Measurements from ENCODE around the gene UBQLN1. TPM values are rescaled to one million over a fixed set of nuclear protein-coding genes. Genes with fewer than 3 reads are reported as not detected.
A peak's percentile ranks its signal among the peaks of the same experiment; 100 is the strongest.
"Not testable (repeated sequence)": the region's sequence is repeated elsewhere in the genome, so short reads cannot be mapped to it uniquely, and the experiment has no call there.

Gene UBQLN1
- polyA plus RNA-seq (2011; rRNA removed), result 135 and 154 TPM in 2 replicates
- 115 and 164 TPM in 2 replicates for polyA minus RNA-seq (2011; rRNA and poly(A)+ RNA removed)

DNA sequence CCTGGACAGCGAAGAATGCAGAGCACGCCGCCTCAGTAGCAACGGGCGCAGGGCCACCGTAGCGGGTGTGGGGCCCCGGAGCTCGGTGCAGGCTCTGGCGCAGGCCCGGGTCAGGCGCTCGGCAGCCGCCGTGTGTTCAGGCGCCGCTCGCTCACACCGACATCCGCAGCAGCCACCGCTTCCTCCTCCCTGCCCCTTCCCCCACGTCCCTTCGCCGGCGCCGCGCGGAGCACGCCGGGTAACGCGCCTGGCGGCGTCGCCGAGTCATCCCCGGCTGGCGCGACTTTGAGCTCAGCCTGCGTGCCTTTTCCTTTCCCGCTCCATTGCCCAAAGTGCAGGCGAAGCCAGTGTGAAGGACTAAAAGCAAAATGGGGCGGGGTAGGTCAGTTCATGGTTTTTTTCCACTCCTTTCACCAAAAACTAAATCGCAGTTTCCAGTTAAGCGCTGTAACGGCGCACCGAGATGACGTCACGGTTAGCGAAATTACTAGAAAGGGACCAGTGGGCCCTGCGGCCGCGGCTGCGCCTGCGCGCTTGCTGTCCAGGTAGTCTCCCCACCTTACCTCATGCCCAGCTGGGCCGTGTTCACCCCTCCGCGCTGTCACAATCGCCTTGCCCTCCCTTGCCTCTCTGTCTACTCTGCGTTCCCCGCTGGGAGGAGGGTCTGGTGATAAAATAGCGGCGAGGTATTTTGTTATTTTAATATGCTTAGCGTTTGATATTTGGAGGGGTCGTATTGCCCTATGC, at the start of gene UBQLN1:
Gene UBQLN1 (minus strand): TSS at position 191 of the 747 bp plus-strand sequence. CDS start 279 bp downstream, outside the sequence.
- POLR2A ChIA-PET, result no interaction called here
- Histone ChIP-seq H3K4me3 (ENCODE audit: low read depth, low read length) (peak within 1 kb of the TSS; percentile 92), H3K36me3 (ENCODE audit: control insufficient read depth, insufficient read depth, low read length) (no peaks in the 10 kb centered on the region), H3K27me3 (ENCODE audit: control insufficient read depth, insufficient read depth, low read length) (no peaks in the 10 kb centered on the region)
- peak; percentile 46 for DNase-seq (ENCODE audit: low read depth)
- TF ChIP-seq, protein P1, sequence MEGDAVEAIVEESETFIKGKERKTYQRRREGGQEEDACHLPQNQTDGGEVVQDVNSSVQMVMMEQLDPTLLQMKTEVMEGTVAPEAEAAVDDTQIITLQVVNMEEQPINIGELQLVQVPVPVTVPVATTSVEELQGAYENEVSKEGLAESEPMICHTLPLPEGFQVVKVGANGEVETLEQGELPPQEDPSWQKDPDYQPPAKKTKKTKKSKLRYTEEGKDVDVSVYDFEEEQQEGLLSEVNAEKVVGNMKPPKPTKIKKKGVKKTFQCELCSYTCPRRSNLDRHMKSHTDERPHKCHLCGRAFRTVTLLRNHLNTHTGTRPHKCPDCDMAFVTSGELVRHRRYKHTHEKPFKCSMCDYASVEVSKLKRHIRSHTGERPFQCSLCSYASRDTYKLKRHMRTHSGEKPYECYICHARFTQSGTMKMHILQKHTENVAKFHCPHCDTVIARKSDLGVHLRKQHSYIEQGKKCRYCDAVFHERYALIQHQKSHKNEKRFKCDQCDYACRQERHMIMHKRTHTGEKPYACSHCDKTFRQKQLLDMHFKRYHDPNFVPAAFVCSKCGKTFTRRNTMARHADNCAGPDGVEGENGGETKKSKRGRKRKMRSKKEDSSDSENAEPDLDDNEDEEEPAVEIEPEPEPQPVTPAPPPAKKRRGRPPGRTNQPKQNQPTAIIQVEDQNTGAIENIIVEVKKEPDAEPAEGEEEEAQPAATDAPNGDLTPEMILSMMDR (IDR thresholded peaks at IDR 0.05; ENCODE audit: insufficient read depth, low read depth, low read length), result no peak
- CTCF ChIA-PET, result no interaction called here

DNA sequence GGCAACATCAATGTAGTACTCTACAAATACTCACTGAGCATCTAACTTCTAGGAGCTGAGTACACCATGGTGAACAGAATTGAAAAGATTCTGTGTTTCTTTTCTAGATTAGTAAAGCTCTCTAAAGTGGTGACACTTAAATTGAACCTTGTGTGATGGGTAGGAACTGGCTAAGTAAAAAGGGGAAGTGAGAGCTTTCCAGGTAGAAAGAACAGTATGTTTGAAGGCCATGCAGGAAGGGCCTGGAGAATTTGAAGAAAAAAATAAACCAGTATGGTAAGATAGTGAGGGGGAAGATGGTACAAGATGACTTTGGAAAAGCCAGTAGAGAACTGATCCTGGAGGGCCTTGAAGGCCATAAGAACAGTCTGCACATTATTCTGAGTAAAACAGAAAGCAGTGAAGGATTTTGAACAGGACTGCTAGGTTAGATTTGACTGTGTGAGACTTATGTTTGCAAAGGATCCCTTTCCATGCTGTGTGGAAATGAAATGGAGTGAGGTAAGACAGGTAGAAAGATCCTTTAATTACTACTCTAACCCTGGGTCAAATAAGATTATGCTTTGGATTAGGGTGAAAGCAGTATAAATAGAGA, 46.7 kb upstream of the UBQLN1 start:
- Histone ChIP-seq H3K27me3 (ENCODE audit: control insufficient read depth, insufficient read depth, low read length) (no peaks in the 10 kb centered on the region), H3K36me3 (ENCODE audit: control insufficient read depth, insufficient read depth, low read length) (no peaks in the 10 kb centered on the region), H3K4me3 (ENCODE audit: low read depth, low read length) (no peak overlapping the region)
- POLR2A ChIA-PET, result no interaction called here
- TF ChIP-seq, protein P1 (IDR thresholded peaks at IDR 0.05; ENCODE audit: insufficient read depth, low read depth, low read length), result no peak
- CTCF ChIA-PET, result interaction anchor here (1.2 kb wide), 1 partner anchor 11 kb away, joined by 3 read pairs; no protein-coding TSS in a partner anchor
- DNase-seq (ENCODE audit: low read depth), result no peak

DNA sequence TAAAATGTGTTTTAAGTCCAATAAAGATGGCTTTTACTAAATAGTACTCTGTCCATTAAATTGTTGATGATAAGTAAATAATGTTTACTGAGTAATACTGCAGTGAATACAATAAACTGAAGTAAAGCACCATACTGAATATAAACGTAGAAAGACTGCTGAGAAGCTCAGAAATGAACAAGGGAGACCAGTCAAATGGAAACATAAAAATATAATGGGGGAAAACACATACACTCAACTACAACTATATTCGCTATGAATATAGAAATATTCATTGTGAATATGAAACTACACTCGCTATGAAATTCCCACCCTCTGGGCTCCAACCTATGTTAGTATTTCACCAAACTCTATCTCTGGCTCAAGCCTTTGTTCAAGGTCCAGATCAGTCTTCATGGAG, 41.9 kb upstream of the UBQLN1 start:
- Histone ChIP-seq H3K36me3 (ENCODE audit: control insufficient read depth, insufficient read depth, low read length) (no peaks in the 10 kb centered on the region), H3K27me3 (ENCODE audit: control insufficient read depth, insufficient read depth, low read length) (no peaks in the 10 kb centered on the region), H3K4me3 (ENCODE audit: low read depth, low read length) (no peak overlapping the region)
- DNase-seq (ENCODE audit: low read depth), result no peak
- ChIA-PET CTCF (no interaction called here), POLR2A (no interaction called here)
- TF ChIP-seq, protein P1 (IDR thresholded peaks at IDR 0.05; ENCODE audit: insufficient read depth, low read depth, low read length), result no peak

DNA sequence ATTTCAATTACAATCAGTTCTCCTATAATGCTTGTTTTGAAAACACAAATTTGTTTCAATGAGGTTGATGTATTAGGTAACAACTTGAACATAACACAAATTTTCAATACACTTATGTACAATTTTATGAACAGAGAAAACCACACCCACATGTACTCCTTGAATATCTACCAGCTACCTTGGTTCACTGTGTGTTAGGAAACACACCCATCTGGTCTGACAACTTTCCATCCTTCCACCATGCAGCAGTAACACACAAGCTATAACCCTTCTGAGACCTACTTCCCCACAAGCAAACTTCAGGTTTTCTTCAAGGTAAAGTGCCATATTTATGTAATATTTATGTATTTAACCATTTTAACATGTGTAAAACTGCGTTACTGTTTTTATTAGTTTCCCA, 36.4 kb upstream of the UBQLN1 start:
- CTCF ChIA-PET, result interaction anchor here (1.2 kb wide), 1 partner anchor 16 kb away, joined by 3 read pairs; no protein-coding TSS in a partner anchor

DNA sequence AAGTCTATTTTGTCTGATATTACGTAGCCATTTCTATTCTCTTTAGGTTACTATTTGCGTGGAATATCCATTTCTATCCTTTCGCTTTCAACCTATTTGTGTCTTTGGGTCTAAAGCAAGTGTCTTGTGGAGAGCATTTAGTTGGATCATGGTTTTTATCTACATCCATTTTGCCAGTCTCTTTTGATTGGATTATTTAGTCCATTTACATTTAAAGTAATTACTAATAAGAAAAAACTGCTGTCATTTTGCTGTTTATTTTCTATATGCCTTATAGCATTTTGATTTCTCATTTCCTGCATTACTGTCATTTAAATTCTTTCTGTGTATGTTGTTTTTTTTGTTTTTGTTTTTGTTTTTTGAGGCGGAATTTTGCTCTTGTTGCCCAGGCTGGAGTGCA, 26.0 kb upstream of the UBQLN1 start:
- ChIA-PET CTCF (no interaction called here), POLR2A (no interaction called here)
- TF ChIP-seq, protein P1 (IDR thresholded peaks at IDR 0.05; ENCODE audit: insufficient read depth, low read depth, low read length), result no peak
- Histone ChIP-seq H3K4me3 (ENCODE audit: low read depth, low read length) (no peak overlapping the region), H3K27me3 (ENCODE audit: control insufficient read depth, insufficient read depth, low read length) (no peaks in the 10 kb centered on the region), H3K36me3 (ENCODE audit: control insufficient read depth, insufficient read depth, low read length) (no peaks in the 10 kb centered on the region)
- DNase-seq (ENCODE audit: low read depth), result no peak

More for the DNA sequence above, 36.4 kb upstream of the UBQLN1 start:
- Histone ChIP-seq H3K36me3 (ENCODE audit: control insufficient read depth, insufficient read depth, low read length) (no peaks in the 10 kb centered on the region), H3K27me3 (ENCODE audit: control insufficient read depth, insufficient read depth, low read length) (no peaks in the 10 kb centered on the region), H3K4me3 (ENCODE audit: low read depth, low read length) (no peak overlapping the region)
- POLR2A ChIA-PET, result no interaction called here
- no peak for DNase-seq (ENCODE audit: low read depth)
- TF ChIP-seq, protein P1 (IDR thresholded peaks at IDR 0.05; ENCODE audit: insufficient read depth, low read depth, low read length), result no peak

DNA sequence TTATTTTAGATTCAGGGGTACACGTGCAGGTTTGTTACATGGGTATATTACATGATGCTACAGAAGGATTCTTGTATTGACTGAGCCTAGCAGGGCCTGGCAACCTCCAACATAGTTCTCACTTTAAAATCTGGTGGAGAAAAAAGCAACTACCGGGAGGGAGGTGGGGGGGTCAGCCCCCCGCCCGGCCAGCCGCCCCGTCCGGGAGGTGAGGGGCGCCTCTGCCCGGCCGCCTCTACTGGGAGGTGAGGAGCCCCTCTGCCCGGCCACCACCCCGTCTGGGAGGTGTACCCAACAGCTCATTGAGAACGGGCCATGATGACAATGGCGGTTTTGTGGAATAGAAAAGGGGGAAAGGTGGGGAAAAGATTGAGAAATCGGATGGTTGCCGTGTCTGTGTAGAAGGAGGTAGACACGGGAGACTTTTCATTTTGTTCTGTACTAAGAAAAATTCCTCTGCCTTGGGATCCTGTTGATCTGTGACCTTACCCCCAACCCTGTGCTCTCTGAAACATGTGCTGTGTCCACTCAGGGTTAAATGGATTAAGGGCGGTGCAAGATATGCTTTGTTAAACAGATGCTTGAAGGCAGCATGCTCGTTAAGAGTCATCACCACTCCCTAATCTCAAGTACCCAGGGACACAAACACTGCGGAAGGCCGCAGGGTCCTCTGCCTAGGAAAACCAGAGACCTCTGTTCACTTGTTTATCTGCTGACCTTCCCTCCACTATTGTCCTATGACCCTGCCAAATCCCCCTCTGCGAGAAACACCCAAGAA, 21.0 kb upstream of the UBQLN1 start:
- H3K36me3 ChIP-seq (ENCODE audit: control insufficient read depth, insufficient read depth, low read length); CTCF ChIA-PET; H3K27me3 ChIP-seq (ENCODE audit: control insufficient read depth, insufficient read depth, low read length); DNase-seq (ENCODE audit: low read depth); H3K4me3 ChIP-seq (ENCODE audit: low read depth, low read length); POLR2A ChIA-PET: not testable (repeated sequence)
